Body of pancreas (tissue), 4 donors: Measurements from ENCODE around the gene ABCC9.

Experiments used
- CTCF ChIP-seq, 7 experiments: fragments of 450-650 bp in 4 of 7; fragments of 200-600 bp in 3 of 7; sonication (generic) in 3 of 7; IDR thresholded peaks; one replicate each; pipeline ENCODE4 v1.5.1; 2016 to 2019; ENCODE audit warnings: antibody characterized with exemption in 7 of 7
- POLR2A ChIP-seq, 3 donors: fragments of 450-650 bp; IDR thresholded peaks; one replicate each; pipeline ENCODE4 v1.6.1; 2016; ENCODE audit warnings: antibody characterized with exemption in 3 of 3, mild to moderate bottlenecking in 2 of 3

GRCh38 chr12:21764065-21764464 lies 177.2 kb downstream of the ABCC9 start:
- TF ChIP-seq CTCF (IDR thresholded peaks at IDR 0.05) (no peak), POLR2A (IDR thresholded peaks at IDR 0.05) (peak in 1 of 3 donors; percentile 66)
